ENCODE measurements around the gene ABCD1. TPM values are rescaled to one million over a fixed set of nuclear protein-coding genes. Genes with fewer than 3 reads are reported as not detected.
"Not testable (repeated sequence)": the region's sequence is repeated elsewhere in the genome, so short reads cannot be mapped to it uniquely, and the experiment has no call there.

The ABCD1 gene
- total RNA-seq, 1 experiment from 2014 or later = 39.1 TPM

- no peak for DNase-seq (ENCODE audit: low read depth, low spot score)
- in situ Hi-C loops (cut with HindIII; ENCODE audit: low pct_unique_long_range_greater_than_20kb, low sequenced_read_pairs) = no loop called here
Measured at GRCh38 chrX:153692611-153693156, 32.0 kb upstream of the ABCD1 start.

GRCh38 chrX:153693216-153694086 is 31.2 kb upstream of the ABCD1 start:
- no peak for DNase-seq (ENCODE audit: low read depth, low spot score)
- in situ Hi-C loops (cut with HindIII; ENCODE audit: low pct_unique_long_range_greater_than_20kb, low sequenced_read_pairs) = no loop called here

- in situ Hi-C loops (cut with HindIII; ENCODE audit: low pct_unique_long_range_greater_than_20kb, low sequenced_read_pairs); DNase-seq (ENCODE audit: low read depth, low spot score): not testable (repeated sequence)
Measured at GRCh38 chrX:153694256-153694655, 30.4 kb upstream of the ABCD1 start.

- in situ Hi-C loops (cut with HindIII; ENCODE audit: low pct_unique_long_range_greater_than_20kb, low sequenced_read_pairs) = no loop called here
- no peak for DNase-seq (ENCODE audit: low read depth, low spot score)
Measured at GRCh38 chrX:153694687-153695270, 29.9 kb upstream of the ABCD1 start.

- in situ Hi-C loops (cut with HindIII; ENCODE audit: low pct_unique_long_range_greater_than_20kb, low sequenced_read_pairs) = no loop called here
- DNase-seq (ENCODE audit: low read depth, low spot score) = no peak
Measured at GRCh38 chrX:153696100-153696499, 28.6 kb upstream of the ABCD1 start.

GRCh38 chrX:153696538-153696937 is 28.1 kb upstream of the ABCD1 start:
- in situ Hi-C loops (cut with HindIII; ENCODE audit: low pct_unique_long_range_greater_than_20kb, low sequenced_read_pairs) = not testable (repeated sequence)

GRCh38 chrX:153696986-153697722 is 27.5 kb upstream of the ABCD1 start:
- peak; percentile 22 for DNase-seq (ENCODE audit: low read depth, low spot score)
- in situ Hi-C loops (cut with HindIII; ENCODE audit: low pct_unique_long_range_greater_than_20kb, low sequenced_read_pairs) = not testable (repeated sequence)

More at GRCh38 chrX:153696538-153696937, 28.1 kb upstream of the ABCD1 start:
- DNase-seq (ENCODE audit: low read depth, low spot score) = not testable (repeated sequence)

GRCh38 chrX:153697924-153698865 is 26.5 kb upstream of the ABCD1 start:
- in situ Hi-C loops (cut with HindIII; ENCODE audit: low pct_unique_long_range_greater_than_20kb, low sequenced_read_pairs) = no loop called here
- DNase-seq (ENCODE audit: low read depth, low spot score) = no peak

- in situ Hi-C loops (cut with HindIII; ENCODE audit: low pct_unique_long_range_greater_than_20kb, low sequenced_read_pairs); DNase-seq (ENCODE audit: low read depth, low spot score): not testable (repeated sequence)
Measured at GRCh38 chrX:153699210-153699783, 25.4 kb upstream of the ABCD1 start.

- DNase-seq (ENCODE audit: low read depth, low spot score); in situ Hi-C loops (cut with HindIII; ENCODE audit: low pct_unique_long_range_greater_than_20kb, low sequenced_read_pairs): not testable (repeated sequence)
Measured at GRCh38 chrX:153699784-153700371, 24.8 kb upstream of the ABCD1 start.

- in situ Hi-C loops (cut with HindIII; ENCODE audit: low pct_unique_long_range_greater_than_20kb, low sequenced_read_pairs) = no loop called here
- no peak for DNase-seq (ENCODE audit: low read depth, low spot score)
Measured at GRCh38 chrX:153700376-153700945, 24.2 kb upstream of the ABCD1 start.

GRCh38 chrX:153700967-153701366 is 23.7 kb upstream of the ABCD1 start:
- in situ Hi-C loops (cut with HindIII; ENCODE audit: low pct_unique_long_range_greater_than_20kb, low sequenced_read_pairs) = no loop called here
- DNase-seq (ENCODE audit: low read depth, low spot score) = no peak

GRCh38 chrX:153701706-153702105 is 22.9 kb upstream of the ABCD1 start:
- in situ Hi-C loops (cut with HindIII; ENCODE audit: low pct_unique_long_range_greater_than_20kb, low sequenced_read_pairs) = no loop called here
- no peak for DNase-seq (ENCODE audit: low read depth, low spot score)

- no peak for DNase-seq (ENCODE audit: low read depth, low spot score)
- in situ Hi-C loops (cut with HindIII; ENCODE audit: low pct_unique_long_range_greater_than_20kb, low sequenced_read_pairs) = no loop called here
Measured at GRCh38 chrX:153702336-153703035, 22.2 kb upstream of the ABCD1 start.

- in situ Hi-C loops (cut with HindIII; ENCODE audit: low pct_unique_long_range_greater_than_20kb, low sequenced_read_pairs) = no loop called here
- DNase-seq (ENCODE audit: low read depth, low spot score) = no peak
Measured at GRCh38 chrX:153703036-153703370, 21.7 kb upstream of the ABCD1 start.

Measured in SK-MEL-5 (cell line).